NCI-H128 (cell line): ENCODE data around the gene C4BPA.

Experiments
- DNase-seq: peaks from one replicate; lab custom pipeline; 2025; ENCODE audit not compliant: unreplicated experiment; lab: John Stamatoyannopoulos, UW

The C4BPA gene

DNA sequence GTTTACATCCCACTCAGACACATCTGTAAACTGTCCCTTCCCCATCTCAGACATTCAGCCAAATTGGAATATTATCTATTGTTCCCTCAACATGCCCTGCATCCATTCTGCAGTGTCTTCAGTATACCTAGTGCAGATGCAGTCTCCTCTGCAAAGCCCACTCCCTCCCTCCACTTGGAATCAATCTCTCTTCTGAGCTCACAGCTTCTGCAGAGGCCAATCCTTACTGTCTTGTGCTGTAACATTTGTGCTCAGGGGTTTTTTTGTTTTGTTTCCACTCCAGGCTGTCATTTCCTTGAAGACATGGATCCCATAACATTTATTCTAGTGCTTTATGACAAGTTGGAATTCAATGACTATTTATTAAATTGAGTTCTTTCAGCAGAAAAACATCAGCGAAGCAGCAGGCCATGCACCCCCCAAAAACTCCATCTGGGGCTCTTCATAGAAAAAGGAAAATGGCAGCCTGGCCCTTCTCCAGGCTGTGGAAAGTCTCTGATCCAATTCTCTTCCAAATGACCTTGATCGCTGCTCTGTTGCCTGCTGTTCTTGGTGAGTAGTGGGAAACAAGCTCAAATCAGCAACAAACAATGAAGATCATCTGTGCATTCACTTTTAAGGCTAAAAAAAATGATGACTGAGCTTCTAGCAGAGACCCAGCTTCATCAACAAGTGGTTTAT lies 8.7 kb downstream of the C4BPA start:
- no peak for DNase-seq

DNA sequence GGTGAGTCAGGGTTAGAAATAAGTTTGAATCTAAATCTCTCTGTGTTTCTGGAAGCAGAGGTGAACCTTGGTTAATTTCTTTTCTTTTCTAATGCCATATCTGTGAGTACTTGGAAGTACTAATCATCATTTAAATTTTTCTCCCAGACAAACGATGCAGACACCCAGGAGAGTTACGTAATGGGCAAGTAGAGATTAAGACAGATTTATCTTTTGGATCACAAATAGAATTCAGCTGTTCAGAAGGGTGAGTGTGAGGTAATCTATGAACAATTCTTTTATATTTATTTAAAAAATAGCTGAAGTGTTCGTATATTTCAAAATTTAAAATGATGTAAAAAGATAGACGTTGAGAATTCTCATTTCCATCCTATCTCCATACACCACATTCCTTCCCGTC lies 11.2 kb downstream of the C4BPA start:
- DNase-seq: no peak

DNA sequence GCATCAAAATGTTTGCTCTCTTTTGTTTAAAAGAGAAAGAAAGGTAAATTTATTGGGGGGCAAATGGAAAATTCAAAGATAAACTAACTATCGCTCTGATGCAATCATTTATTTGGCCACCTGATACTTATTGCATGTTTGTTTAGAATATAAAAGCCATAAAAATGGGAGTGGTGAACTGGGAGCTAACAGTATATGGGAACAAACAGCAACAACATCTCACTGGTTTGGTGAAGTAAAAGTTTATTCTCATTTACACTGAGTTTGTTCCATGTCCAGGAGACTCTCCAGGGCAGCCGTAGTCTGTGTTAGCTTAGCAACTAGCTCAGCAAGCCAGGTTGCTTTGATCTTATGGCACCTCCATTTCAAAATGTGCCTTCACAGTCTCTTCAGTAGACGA lies 20.4 kb downstream of the C4BPA start:
- DNase-seq: no peak

GRCh38 chr1:207128336-207128921 lies 24.4 kb downstream of the C4BPA start:
- no peak for DNase-seq

GRCh38 chr1:207129053-207129452 lies 25.0 kb downstream of the C4BPA start:
- DNase-seq: no peak

DNA sequence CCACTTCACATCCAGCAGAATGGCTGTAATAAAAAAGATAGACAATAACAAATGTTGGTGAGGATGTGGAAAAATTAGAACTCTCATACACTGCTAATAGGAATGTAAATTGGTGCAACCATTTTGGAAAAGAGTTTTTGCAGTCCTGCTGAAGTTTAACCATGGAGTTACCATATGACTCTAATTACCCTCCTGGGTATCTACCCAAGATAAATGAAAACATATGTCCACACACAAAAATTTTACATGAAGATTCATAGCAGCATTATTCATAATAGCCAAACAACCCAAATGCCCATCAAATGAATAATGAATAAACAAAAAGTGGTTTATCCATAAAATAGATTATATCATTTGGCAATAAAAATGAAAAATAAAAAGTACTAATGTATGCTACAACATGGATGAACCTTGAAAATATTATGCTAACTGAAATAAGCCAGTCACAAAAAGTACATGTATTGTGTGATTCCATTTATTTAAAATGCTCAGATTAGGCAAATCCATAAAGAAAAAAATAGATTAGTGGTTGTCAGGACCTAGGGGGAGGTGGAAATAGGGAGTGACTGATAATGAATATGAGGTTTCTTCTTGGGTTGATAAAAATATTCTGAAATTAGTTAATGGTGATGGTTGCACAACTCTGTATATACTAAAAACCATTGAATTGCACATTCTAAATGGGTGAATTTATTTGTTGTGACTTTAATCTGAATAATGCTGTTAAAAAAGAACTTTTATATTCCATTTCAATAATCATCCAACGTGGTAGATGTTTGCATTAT lies 26.4 kb downstream of the C4BPA start:
- no peak for DNase-seq

- no peak for DNase-seq
Observed at GRCh38 chr1:207131163-207131562, 27.1 kb downstream of the C4BPA start.

- DNase-seq: no peak
Observed at GRCh38 chr1:207134581-207134980, 30.5 kb downstream of the C4BPA start.

- no peak for DNase-seq
Observed at GRCh38 chr1:207139616-207140015, 35.6 kb downstream of the C4BPA start.

DNA sequence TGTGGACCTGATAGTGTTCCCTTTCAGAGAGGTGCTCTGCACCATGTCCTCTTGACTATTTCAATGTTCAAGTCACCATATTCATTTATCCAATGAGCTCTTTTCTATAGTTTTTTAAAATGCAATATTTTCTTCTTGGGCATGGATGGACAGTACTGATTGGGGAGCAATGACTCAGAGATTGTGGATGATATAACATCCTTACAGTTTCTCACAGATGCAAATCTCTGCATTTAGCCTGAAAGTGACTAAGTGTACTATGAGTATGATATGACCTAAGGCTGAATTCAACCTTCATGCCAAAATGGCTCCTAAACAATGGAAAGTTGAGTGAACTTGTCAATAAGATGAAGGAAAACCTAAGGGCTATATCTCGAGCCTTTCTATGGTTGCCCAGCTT lies 36.5 kb downstream of the C4BPA start:
- no peak for DNase-seq

GRCh38 chr1:207145401-207146058 lies 41.5 kb downstream of the C4BPA start:
- DNase-seq: no peak

DNA sequence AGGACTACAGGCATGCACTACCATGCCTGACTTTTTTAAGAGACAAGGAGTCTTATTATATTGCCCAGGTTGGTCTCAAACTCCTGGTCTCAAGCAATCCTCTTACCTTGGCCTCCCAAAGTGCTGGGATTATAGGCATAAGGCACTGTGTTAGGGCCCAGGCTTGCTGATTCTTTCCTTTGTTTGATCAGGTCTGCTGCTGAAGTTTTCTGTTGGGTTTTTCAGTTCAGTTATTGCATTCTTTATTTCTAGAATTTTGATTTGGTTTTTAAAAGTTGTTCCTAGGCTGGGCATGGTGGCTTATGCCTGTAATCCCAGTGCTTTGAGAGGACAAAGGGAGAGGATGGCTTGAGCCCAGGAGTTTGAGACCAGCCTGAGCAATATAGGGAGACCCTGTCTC lies 47.9 kb downstream of the C4BPA start:
- DNase-seq: no peak

GRCh38 chr1:207152792-207153468 lies 48.9 kb downstream of the C4BPA start:
- DNase-seq: no peak

GRCh38 chr1:207155028-207155427 lies 51.0 kb downstream of the C4BPA start:
- DNase-seq: no peak

- DNase-seq: no peak
Observed at GRCh38 chr1:207156095-207156494, 52.1 kb downstream of the C4BPA start.

- no peak for DNase-seq
Observed at GRCh38 chr1:207156826-207157225, 52.8 kb downstream of the C4BPA start.

- no peak for DNase-seq
Observed at GRCh38 chr1:207164086-207164485, 60.1 kb downstream of the C4BPA start.

DNA sequence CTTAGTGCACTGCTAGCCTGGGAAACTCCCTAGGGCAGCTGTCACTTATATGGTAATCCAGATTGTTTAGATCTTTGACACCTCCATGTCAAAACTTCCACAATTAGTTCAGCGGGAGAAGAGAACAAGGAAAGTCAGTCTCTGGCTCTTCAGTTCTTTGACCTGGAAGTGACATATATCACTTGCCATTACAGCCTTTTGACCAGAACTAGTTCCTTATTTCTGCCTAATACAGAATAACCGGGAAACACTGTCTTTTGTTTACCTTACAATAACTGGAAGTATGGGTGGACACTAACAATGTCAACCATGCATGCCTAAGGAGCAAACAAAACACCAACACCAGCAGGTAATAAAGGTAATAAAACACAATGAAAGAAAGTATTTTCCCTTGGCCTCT lies 68.3 kb downstream of the C4BPA start:
- DNase-seq: no peak

GRCh38 chr1:207172885-207173284 lies 68.9 kb downstream of the C4BPA start:
- no peak for DNase-seq

- DNase-seq: no peak
Observed at GRCh38 chr1:207173396-207173795, 69.4 kb downstream of the C4BPA start.

DNA sequence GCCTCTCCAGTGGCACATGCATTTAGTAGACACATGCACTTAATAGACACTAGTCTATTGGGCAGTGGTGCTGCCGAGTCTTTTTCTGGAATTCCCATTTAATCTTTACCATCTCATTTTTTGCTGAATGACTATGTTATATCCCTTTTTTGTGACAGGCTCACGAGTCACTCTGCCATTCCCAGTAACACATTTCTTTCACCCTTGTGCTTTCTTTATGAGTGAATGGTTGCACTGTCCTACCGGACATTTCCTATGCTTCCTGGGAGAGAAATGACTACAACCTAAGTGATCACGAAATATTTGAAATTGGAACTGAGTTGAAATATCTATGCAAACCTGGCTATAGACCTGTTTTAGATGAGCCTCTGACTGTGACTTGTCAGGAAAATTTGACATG lies 70.9 kb downstream of the C4BPA start:
- DNase-seq: no peak
